BJ (cell line): ENCODE results near the gene SLC22A23. TPM values are rescaled to one million over a fixed set of nuclear protein-coding genes. Genes with fewer than 3 reads are reported as not detected.

Experiments used
- CTCF ChIA-PET: fragments of 350-600 bp; formaldehyde crosslinking; extraction: SDS; loops from one replicate; lab custom pipeline; 2021; ENCODE audit warnings: antibody characterized with exemption, inconsistent platforms; lab: Yijun Ruan, JAX
- POLR2A ChIA-PET: fragments of 300-600 bp; sonication (Branson Sonifier 250); formaldehyde crosslinking; extraction: SDS; loops from one replicate; lab custom pipeline; 2021; ENCODE audit warnings: antibody characterized with exemption; lab: Charles Lee
- DNase-seq: peaks from one replicate; pipeline ENCODE4 v3.0.0-alpha.2; 2011; ENCODE audit warnings: low read depth
- H3K27me3 ChIP-seq: 2 replicates; pipeline ENCODE4 v1.6.0; 2011; ENCODE audit warnings: low read length; ENCODE audit not compliant: control insufficient read depth, insufficient read depth
- H3K36me3 ChIP-seq: 2 replicates; pipeline ENCODE4 v1.5.1; 2011; ENCODE audit warnings: low read length; ENCODE audit not compliant: control insufficient read depth, insufficient read depth
- H3K4me3 ChIP-seq: 2 replicates; pipeline ENCODE4 v1.5.1; 2011; ENCODE audit warnings: low read depth, mild to moderate bottlenecking, control low read depth, low read length
- polyA plus RNA-seq: library from polyadenylated mRNA; depleted of rRNA; stranded (reverse); fragments of >200 nt; gene quantifications from 2 replicates; pipeline ENCODE4 v1.2.3, GENCODE V29; 2011
- TF ChIP-seq, protein P1 (sequence below): IDR thresholded peaks from 2 replicates; pipeline ENCODE4 v1.5.1; 2011; ENCODE audit warnings: low read depth, mild to moderate bottlenecking, control low read depth, inconsistent platforms, low read length, moderate library complexity; ENCODE audit not compliant: insufficient read depth

Gene SLC22A23
- polyA plus RNA-seq, 1 experiment = 0.44 TPM

GRCh38 chr6:3384241-3385143 lies 72.4 kb downstream of the SLC22A23 start:
- Histone ChIP-seq H3K27me3 (0 out of 2 replicates have a peak, but pooled peaks cover 5% of the 10 kb centered on the region), H3K4me3 (no peak overlapping the region), H3K36me3 (no peaks in the 10 kb centered on the region)
- ChIA-PET POLR2A (no interaction called here), CTCF (no interaction called here)
- no peak for DNase-seq
- TF ChIP-seq, protein P1, sequence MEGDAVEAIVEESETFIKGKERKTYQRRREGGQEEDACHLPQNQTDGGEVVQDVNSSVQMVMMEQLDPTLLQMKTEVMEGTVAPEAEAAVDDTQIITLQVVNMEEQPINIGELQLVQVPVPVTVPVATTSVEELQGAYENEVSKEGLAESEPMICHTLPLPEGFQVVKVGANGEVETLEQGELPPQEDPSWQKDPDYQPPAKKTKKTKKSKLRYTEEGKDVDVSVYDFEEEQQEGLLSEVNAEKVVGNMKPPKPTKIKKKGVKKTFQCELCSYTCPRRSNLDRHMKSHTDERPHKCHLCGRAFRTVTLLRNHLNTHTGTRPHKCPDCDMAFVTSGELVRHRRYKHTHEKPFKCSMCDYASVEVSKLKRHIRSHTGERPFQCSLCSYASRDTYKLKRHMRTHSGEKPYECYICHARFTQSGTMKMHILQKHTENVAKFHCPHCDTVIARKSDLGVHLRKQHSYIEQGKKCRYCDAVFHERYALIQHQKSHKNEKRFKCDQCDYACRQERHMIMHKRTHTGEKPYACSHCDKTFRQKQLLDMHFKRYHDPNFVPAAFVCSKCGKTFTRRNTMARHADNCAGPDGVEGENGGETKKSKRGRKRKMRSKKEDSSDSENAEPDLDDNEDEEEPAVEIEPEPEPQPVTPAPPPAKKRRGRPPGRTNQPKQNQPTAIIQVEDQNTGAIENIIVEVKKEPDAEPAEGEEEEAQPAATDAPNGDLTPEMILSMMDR = no peak

DNA sequence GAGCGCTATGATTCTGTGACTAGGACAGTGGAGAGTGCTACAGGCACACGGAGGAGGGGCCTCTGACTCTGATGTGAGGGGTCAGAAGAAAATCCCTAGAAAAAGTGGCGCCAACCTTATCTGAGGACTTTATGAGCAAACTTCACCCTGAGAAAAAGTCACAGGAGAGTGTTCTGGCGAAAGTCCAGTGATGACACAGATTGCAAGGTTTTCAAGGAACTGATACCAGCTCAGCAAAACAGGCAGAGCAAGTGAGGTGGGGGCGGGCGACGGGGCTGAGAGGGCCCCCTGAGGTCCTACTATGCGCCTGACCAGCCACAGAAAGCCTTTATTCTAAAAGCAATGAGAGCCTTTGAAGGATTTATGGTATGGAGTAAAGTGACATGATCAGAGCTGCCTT lies 73.3 kb downstream of the SLC22A23 start:
- TF ChIP-seq, protein P1 = no peak
- no peak for DNase-seq
- ChIA-PET CTCF (no interaction called here), POLR2A (no interaction called here)
- Histone ChIP-seq H3K27me3 (peaks cover 7% of the 10 kb centered on the region; the same call in 1 of the 2 replicates), H3K4me3 (no peak overlapping the region), H3K36me3 (no peaks in the 10 kb centered on the region)

- no peaks in the 10 kb centered on the region for H3K36me3 ChIP-seq
- TF ChIP-seq, protein P1 = no peak
- ChIA-PET POLR2A (no interaction called here), CTCF (interaction anchor here (0.6 kb wide), 1 partner anchor 40 kb away, joined by 4 read pairs; no protein-coding TSS in a partner anchor)
- DNase-seq = no peak
- H3K4me3 ChIP-seq = no peak overlapping the region
- peaks cover 7% of the 10 kb centered on the region; the same call in 1 of the 2 replicates for H3K27me3 ChIP-seq
Measured at GRCh38 chr6:3382326-3383279, 74.2 kb downstream of the SLC22A23 start.

DNA sequence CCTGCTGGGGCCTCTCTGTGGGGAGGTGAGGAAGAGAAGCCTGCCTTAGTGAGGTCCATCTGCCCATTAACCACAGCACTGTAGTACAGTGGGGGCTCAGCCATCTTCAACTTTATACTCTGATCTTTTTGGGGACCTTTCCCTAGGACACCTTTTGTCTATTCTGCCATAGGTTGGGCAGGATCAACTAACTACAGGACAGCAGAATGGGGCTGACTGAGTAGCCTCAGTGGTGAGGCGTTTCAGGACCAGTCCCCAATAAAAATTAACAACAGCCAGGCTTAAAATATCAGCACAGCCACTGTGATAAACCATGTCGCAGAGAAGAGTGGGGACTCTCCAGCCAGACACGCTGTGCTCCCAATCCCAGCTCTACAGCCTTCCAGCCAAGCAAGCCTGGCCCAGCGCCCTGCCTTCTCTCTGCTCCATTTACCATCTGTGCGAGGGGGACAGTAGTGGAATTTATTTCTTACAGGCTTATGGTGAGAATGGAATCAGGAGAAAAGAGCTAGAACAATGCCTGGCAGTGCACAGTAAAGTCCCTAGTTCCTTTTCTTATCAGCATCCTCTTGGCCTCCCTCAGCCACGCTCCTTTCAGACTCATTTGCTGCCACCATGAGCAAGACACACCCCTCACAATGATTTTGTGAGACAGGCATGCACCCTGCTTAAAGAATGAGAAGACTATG lies 75.5 kb downstream of the SLC22A23 start:
- no peak for DNase-seq
- ChIA-PET CTCF (no interaction called here), POLR2A (no interaction called here)
- H3K36me3 ChIP-seq = no peaks in the 10 kb centered on the region
- H3K27me3 ChIP-seq = peaks cover 5% of the 10 kb centered on the region; the same call in 1 of the 2 replicates
- no peak overlapping the region for H3K4me3 ChIP-seq
- TF ChIP-seq, protein P1 = no peak
